Measurements from ENCODE around the gene PREX1. TPM values are rescaled to one million over a fixed set of nuclear protein-coding genes. Genes with fewer than 3 reads are reported as not detected.
A peak's percentile ranks its signal among the peaks of the same experiment; 100 is the strongest.

PREX1 gene
- total RNA-seq, 1 donor = 14.1 TPM

GRCh38 chr20:48710341-48711043 is 117.3 kb downstream of the PREX1 start:
- no peak for DNase-seq (ENCODE audit: insufficient read length, low spot score, missing footprints)
- Histone ChIP-seq H3K4me2 (ENCODE audit: insufficient read depth, low read length) (no peak overlapping the region), H3K27ac (ENCODE audit: low read depth, low read length) (no peak overlapping the region), H4K20me1 (ENCODE audit: insufficient read depth, low read length) (no peaks in the 10 kb centered on the region), H3K79me2 (ENCODE audit: insufficient read depth, low read length) (no peaks in the 10 kb centered on the region), H3K27me3 (ENCODE audit: insufficient read depth, low read length) (no peaks in the 10 kb centered on the region), H3K9me3 (ENCODE audit: low read depth, low read length) (no peaks in the 10 kb centered on the region), H3K4me1 (ENCODE audit: insufficient read depth, low read length) (peaks cover 9% of the 10 kb centered on the region), H2AFZ (ENCODE audit: low read length) (no peak overlapping the region), H3K36me3 (ENCODE audit: insufficient read depth, low read length) (no peaks in the 10 kb centered on the region), H3K4me3 (ENCODE audit: insufficient read depth, low read length) (no peak overlapping the region)
- TF ChIP-seq, protein P1, sequence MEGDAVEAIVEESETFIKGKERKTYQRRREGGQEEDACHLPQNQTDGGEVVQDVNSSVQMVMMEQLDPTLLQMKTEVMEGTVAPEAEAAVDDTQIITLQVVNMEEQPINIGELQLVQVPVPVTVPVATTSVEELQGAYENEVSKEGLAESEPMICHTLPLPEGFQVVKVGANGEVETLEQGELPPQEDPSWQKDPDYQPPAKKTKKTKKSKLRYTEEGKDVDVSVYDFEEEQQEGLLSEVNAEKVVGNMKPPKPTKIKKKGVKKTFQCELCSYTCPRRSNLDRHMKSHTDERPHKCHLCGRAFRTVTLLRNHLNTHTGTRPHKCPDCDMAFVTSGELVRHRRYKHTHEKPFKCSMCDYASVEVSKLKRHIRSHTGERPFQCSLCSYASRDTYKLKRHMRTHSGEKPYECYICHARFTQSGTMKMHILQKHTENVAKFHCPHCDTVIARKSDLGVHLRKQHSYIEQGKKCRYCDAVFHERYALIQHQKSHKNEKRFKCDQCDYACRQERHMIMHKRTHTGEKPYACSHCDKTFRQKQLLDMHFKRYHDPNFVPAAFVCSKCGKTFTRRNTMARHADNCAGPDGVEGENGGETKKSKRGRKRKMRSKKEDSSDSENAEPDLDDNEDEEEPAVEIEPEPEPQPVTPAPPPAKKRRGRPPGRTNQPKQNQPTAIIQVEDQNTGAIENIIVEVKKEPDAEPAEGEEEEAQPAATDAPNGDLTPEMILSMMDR (IDR thresholded peaks at IDR 0.05; ENCODE audit: extremely low read depth, low read depth, low read length) = no peak

DNA sequence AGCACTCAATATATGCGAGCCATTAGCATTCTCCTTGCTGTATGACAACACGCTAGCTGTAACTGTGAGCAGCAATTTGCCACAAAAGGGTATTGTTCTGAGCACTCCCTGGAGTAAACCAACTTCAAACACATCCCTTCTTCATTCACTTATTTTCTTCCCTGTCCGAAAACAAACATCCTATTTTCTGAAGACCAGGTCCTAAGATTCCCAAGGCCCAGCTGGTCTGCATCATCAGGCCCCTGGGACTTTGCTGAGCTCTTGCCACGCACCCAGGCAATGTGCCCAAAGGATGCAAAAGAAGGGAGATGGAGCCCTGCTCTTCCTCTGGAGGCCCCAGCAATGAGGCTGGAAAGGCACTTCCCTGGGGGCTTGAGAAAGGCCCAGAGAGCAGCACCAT is 118.1 kb downstream of the PREX1 start:
- no peaks in the 10 kb centered on the region for H3K79me2 ChIP-seq (ENCODE audit: insufficient read depth, low read length)
- H3K27ac ChIP-seq (ENCODE audit: low read depth, low read length) = no peak overlapping the region
- H3K4me3 ChIP-seq (ENCODE audit: insufficient read depth, low read length) = no peak overlapping the region
- DNase-seq (ENCODE audit: insufficient read length, low spot score, missing footprints) = no peak
- TF ChIP-seq, protein P1 (IDR thresholded peaks at IDR 0.05; ENCODE audit: extremely low read depth, low read depth, low read length) = no peak
- H3K9me3 ChIP-seq (ENCODE audit: low read depth, low read length) = no peaks in the 10 kb centered on the region
- H4K20me1 ChIP-seq (ENCODE audit: insufficient read depth, low read length) = no peaks in the 10 kb centered on the region
- no peak overlapping the region for H2AFZ ChIP-seq (ENCODE audit: low read length)
- H3K4me2 ChIP-seq (ENCODE audit: insufficient read depth, low read length) = peak overlapping the region; percentile 12
- H3K36me3 ChIP-seq (ENCODE audit: insufficient read depth, low read length) = no peaks in the 10 kb centered on the region
- H3K27me3 ChIP-seq (ENCODE audit: insufficient read depth, low read length) = no peaks in the 10 kb centered on the region
- H3K4me1 ChIP-seq (ENCODE audit: insufficient read depth, low read length) = peaks cover 9% of the 10 kb centered on the region

DNA sequence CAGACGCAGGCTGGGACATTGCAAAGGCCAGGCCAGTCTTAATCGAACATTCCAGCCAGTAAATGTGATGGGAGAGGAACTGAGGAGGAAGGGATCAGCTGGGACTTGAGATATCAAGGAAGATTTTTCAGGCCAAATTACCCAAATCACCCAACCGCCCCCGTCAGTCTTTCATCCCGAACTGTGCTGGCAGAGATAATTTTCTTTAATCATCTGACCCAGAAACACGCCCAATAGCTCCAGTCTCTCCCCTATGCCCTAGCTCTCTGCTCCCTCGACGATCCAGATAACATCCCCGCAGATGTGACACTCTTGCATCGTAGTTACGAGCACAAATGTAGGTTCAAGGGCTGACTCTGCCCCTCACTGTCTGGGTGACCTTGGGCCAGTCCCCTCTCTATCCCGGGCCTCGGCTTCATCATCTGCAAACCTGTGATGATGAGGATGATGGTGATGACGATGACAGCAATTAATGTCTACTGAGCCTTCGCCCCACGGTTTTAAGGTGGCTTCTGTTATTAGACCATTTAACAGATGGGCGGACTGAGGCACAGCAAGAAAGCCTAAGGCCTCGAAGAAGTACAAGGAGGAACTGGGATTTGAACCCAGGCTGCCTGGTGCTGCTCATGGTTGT is 118.6 kb downstream of the PREX1 start:
- no peaks in the 10 kb centered on the region for H4K20me1 ChIP-seq (ENCODE audit: insufficient read depth, low read length)
- H3K9me3 ChIP-seq (ENCODE audit: low read depth, low read length) = no peaks in the 10 kb centered on the region
- no peak overlapping the region for H3K4me2 ChIP-seq (ENCODE audit: insufficient read depth, low read length)
- peaks cover 9% of the 10 kb centered on the region for H3K4me1 ChIP-seq (ENCODE audit: insufficient read depth, low read length)
- TF ChIP-seq, protein P1 (IDR thresholded peaks at IDR 0.05; ENCODE audit: extremely low read depth, low read depth, low read length) = no peak
- H3K79me2 ChIP-seq (ENCODE audit: insufficient read depth, low read length) = no peaks in the 10 kb centered on the region
- H3K4me3 ChIP-seq (ENCODE audit: insufficient read depth, low read length) = no peak overlapping the region
- H3K36me3 ChIP-seq (ENCODE audit: insufficient read depth, low read length) = no peaks in the 10 kb centered on the region
- no peak overlapping the region for H2AFZ ChIP-seq (ENCODE audit: low read length)
- no peaks in the 10 kb centered on the region for H3K27me3 ChIP-seq (ENCODE audit: insufficient read depth, low read length)
- no peak for DNase-seq (ENCODE audit: insufficient read length, low spot score, missing footprints)
- no peak overlapping the region for H3K27ac ChIP-seq (ENCODE audit: low read depth, low read length)

GRCh38 chr20:48708630-48709029 is 119.2 kb downstream of the PREX1 start:
- Histone ChIP-seq H3K4me2 (ENCODE audit: insufficient read depth, low read length) (no peak overlapping the region), H3K36me3 (ENCODE audit: insufficient read depth, low read length) (no peaks in the 10 kb centered on the region)
- TF ChIP-seq, protein P1 (IDR thresholded peaks at IDR 0.05; ENCODE audit: extremely low read depth, low read depth, low read length) = no peak

More at GRCh38 chr20:48708630-48709029, 119.2 kb downstream of the PREX1 start:
- H3K79me2 ChIP-seq (ENCODE audit: insufficient read depth, low read length) = no peaks in the 10 kb centered on the region
- H3K27ac ChIP-seq (ENCODE audit: low read depth, low read length) = no peak overlapping the region
- H3K9me3 ChIP-seq (ENCODE audit: low read depth, low read length) = no peaks in the 10 kb centered on the region
- H3K4me3 ChIP-seq (ENCODE audit: insufficient read depth, low read length) = no peak overlapping the region
- peaks cover 9% of the 10 kb centered on the region for H3K4me1 ChIP-seq (ENCODE audit: insufficient read depth, low read length)
- no peak for DNase-seq (ENCODE audit: insufficient read length, low spot score, missing footprints)
- H3K27me3 ChIP-seq (ENCODE audit: insufficient read depth, low read length) = no peaks in the 10 kb centered on the region
- no peaks in the 10 kb centered on the region for H4K20me1 ChIP-seq (ENCODE audit: insufficient read depth, low read length)
- H2AFZ ChIP-seq (ENCODE audit: low read length) = no peak overlapping the region

Data from osteoblast (primary cell).